Activated CD8-positive, alpha-beta memory T cell treated with anti-CD3 and anti-CD28 coated beads, Interleukin-2, amount 50 U/mL, for 4 hours (primary cell): ENCODE results near the gene ELMO1.

Source experiments
- DNase-seq: peaks from one replicate; pipeline ENCODE4 v3.0.0-alpha.2; 2020

ELMO1 gene

GRCh38 chr7:37430640-37431039, 18.0 kb downstream of the ELMO1 start:
- no peak for DNase-seq

DNA sequence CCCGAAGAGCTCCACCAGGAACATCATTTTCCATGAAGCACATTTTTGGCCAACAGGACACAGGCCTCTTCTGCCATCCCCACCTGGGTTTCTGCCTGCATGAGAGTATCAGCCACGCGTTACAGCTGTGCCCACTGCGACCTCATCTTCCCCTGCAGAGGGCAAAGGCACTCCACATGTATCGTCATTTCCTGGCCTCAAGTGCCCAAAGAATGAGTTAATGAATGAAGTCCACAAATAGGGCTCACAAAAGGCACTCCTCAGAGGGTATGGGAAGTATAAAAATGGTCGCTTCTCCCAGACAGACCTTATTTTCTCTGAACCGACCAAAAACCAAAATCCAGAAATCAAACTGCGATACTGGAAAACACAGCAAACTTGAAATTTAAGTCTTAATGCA, 18.5 kb downstream of the ELMO1 start:
- no peak for DNase-seq

- no peak for DNase-seq
These were observed 19.3 kb downstream of the ELMO1 start for GRCh38 chr7:37429435-37429791.

GRCh38 chr7:37428681-37429434, 19.8 kb downstream of the ELMO1 start:
- no peak for DNase-seq

GRCh38 chr7:37427276-37427940, 21.3 kb downstream of the ELMO1 start:
- DNase-seq = no peak

DNA sequence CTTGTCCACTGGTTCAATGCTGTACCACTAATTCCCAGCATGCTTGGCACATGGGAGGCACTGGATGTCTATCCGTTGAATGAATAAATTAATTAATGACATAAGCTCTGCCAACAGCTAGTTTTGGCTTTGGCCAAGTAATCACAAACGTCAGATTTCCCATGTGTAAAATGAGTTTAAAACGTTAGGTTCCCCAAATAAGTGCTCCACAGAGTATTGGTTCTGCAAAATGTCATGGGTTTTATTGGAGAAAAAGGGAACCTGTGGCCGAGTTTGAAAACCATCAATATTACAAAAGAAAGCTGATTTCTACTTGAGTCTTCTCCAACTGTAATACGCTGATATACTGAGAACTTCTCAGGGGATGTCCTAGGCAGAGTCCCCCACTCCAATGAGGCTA, 23.2 kb downstream of the ELMO1 start:
- no peak for DNase-seq

- no peak for DNase-seq
These were observed 23.7 kb downstream of the ELMO1 start for GRCh38 chr7:37424995-37425394.

GRCh38 chr7:37424521-37424920, 24.1 kb downstream of the ELMO1 start:
- DNase-seq = no peak

- DNase-seq = no peak
These were observed 26.7 kb downstream of the ELMO1 start for GRCh38 chr7:37421861-37422500.

DNA sequence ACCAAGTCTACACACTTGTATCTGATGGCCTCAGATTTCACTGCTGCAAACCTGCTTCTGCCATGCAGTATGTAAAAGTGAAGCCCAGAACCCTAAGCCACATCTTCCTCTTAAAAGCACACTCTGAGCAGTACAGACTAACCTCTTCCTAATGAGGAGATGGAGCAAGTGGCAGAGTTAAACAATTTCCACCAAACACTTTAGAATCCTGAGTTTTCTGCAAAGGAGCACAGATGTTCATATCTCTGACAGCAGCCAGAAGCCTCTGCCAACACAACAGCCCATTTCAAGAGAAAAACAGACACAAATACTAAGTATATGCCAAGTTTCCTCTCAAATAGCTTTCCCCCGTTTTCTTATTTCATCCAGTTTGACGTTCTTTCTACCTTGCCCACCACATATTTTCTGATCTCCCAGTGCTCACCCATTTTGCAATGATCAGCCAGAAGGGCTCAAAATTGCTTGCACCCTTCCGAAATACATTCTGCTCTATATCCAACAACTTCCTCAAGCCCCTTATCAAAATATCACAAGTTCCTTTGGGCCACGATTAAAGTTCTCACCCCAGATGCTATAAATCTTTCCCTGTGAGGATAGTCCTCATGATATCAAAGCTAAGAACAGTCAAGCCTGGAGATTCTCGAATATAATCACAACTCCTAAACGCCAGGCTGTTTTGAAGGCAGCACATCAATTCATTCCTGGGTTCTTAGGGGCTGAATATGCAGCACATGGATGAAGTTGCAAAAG, 27.5 kb downstream of the ELMO1 start:
- no peak for DNase-seq

- DNase-seq = no peak
These were observed 29.2 kb downstream of the ELMO1 start for GRCh38 chr7:37419496-37419895.

DNA sequence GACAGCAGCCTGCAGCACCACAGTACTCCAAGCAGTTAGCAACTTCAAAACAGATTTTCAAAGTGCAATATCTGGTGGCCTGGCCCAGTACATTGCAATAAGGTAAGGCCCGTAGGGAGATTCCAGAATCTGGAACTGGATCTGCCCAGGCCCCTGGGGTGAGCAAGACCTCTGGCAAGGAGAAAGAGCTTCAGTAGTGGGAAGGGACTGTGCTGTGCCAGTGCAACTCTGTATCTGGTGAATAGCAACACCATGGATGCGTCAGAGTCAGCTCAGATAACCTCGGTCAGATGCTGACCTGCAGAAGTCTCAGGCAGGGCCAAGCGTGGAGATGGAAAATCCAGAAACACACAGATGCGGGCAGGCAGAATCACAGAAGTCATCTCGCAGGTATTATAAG, 30.3 kb downstream of the ELMO1 start:
- DNase-seq = no peak

- DNase-seq = no peak
These were observed 31.6 kb downstream of the ELMO1 start for GRCh38 chr7:37417107-37417474.

GRCh38 chr7:37416378-37417106, 32.1 kb downstream of the ELMO1 start:
- no peak for DNase-seq

- DNase-seq = no peak
These were observed 33.0 kb downstream of the ELMO1 start for GRCh38 chr7:37415629-37416028.

- DNase-seq = no peak
These were observed 34.2 kb downstream of the ELMO1 start for GRCh38 chr7:37414352-37414983.

GRCh38 chr7:37411444-37412034, 37.1 kb downstream of the ELMO1 start:
- peak; percentile 47 for DNase-seq

DNA sequence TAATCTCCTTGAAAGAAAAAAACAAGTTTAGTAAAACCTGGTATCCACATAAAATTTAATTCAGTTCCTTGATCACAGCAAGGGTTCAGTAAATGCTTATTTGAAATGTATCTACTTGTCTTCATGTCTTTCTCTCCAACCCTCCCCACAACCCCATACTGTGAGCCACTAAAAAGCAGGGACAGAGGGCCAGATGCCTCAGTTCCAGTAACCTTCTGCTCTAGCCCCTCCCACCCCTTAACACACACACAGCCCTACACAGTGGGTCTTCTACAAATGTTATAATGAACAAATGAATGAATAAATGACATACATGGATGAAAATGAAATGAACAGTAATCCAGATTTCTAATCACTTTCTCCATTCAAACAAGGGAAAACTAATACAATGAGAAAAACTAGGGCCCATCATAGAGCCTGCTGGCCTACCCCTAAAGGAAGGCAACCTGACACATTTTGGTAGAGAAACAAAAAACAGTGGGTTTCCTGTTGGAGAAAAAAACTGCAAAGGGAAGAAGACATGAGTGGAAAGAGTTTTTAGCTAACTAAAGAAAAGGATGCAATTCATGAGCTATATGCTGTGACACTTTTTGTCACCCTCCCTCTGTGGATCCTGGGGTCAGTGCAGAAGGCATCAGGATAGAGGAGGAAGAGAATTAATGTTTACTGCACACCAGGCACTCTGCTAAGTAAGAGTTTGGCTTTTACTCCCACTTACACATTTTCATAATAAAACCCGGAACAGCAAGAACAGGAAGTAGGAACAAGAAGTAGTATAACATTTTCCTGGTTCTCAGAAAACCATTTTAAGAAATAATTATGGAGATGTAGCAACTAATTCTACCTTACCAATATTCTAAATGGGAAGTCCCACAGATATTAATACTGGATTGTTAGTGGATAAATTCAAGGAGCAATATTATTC, 38.1 kb downstream of the ELMO1 start:
- no peak for DNase-seq

GRCh38 chr7:37409461-37409860, 39.2 kb downstream of the ELMO1 start:
- no peak for DNase-seq

- no peak for DNase-seq
These were observed 40.1 kb downstream of the ELMO1 start for GRCh38 chr7:37408291-37409228.
